ENCODE measurements around the gene S100A10. TPM values are rescaled to one million over a fixed set of nuclear protein-coding genes. Genes with fewer than 3 reads are reported as not detected.

The S100A10 gene
- total RNA-seq, 3 donors from 2014 or later (not counting 1 experiment from before 2014, with no cell fraction given), result 142 to 200 (median 183) TPM

- H3K4me3 ChIP-seq (ENCODE audit: low read length), result no peak overlapping the region
- no peaks in the 10 kb centered on the region for H3K36me3 Mint-ChIP-seq
- H3K4me3 Mint-ChIP-seq, result no peak overlapping the region
- no peak for DNase-seq
- no CpG with 5 or more reads among the region's 1 CpG for WGBS (ENCODE audit: insufficient coverage)
- H3K27me3 ChIP-seq (ENCODE audit: control insufficient read depth, insufficient read depth, low read length), result peaks cover 8% of the 10 kb centered on the region
- no peaks in the 10 kb centered on the region for H3K36me3 ChIP-seq (ENCODE audit: control insufficient read depth, insufficient read depth, low read length)
- intact Hi-C loops (cut with micrococcal nuclease), result no loop called here
- no peaks in the 10 kb centered on the region for H3K9me3 ChIP-seq (ENCODE audit: control insufficient read depth, insufficient read depth, low read length)
- H3K27me3 Mint-ChIP-seq (ENCODE audit: low read depth in 2 of 2), result peaks cover 8 to 16% of the 10 kb centered on the region in 2 donors
- H3K4me1 Mint-ChIP-seq, result peaks cover 0 to 5% of the 10 kb centered on the region in 2 donors
- H3K27ac ChIP-seq (ENCODE audit: low read length), result no peak overlapping the region
- no peaks in the 10 kb centered on the region for H3K9me3 Mint-ChIP-seq
- H3K27ac Mint-ChIP-seq, result no peak overlapping the region
- H3K4me1 ChIP-seq (ENCODE audit: control insufficient read depth, insufficient read depth, low read length), result no peaks in the 10 kb centered on the region
- no peak for TF ChIP-seq CTCF (IDR thresholded peaks at IDR 0.05)
- ATAC-seq, result no peak
These were observed 16.0 kb upstream of the S100A10 start for GRCh38 chr1:152009691-152010090.

- no peak overlapping the region for H3K27ac ChIP-seq (ENCODE audit: low read length)
- WGBS (ENCODE audit: insufficient coverage), result 15% methylated on average over 2 of the region's 2 CpGs
- H3K27me3 Mint-ChIP-seq (ENCODE audit: low read depth in 2 of 2), result peaks cover 10 to 24% of the 10 kb centered on the region in 2 donors
- DNase-seq (no peak), ATAC-seq (no peak)
- H3K4me1 Mint-ChIP-seq, result no peaks in the 10 kb centered on the region
- intact Hi-C loops (cut with micrococcal nuclease), result no loop called here
- no peaks in the 10 kb centered on the region for H3K36me3 ChIP-seq (ENCODE audit: control insufficient read depth, insufficient read depth, low read length)
- H3K4me3 ChIP-seq (ENCODE audit: low read length), result no peak overlapping the region
- no peak overlapping the region for H3K27ac Mint-ChIP-seq
- H3K9me3 ChIP-seq (ENCODE audit: control insufficient read depth, insufficient read depth, low read length), result no peaks in the 10 kb centered on the region
- no peak overlapping the region for H3K4me3 Mint-ChIP-seq
- H3K36me3 Mint-ChIP-seq, result no peaks in the 10 kb centered on the region
- no peaks in the 10 kb centered on the region for H3K4me1 ChIP-seq (ENCODE audit: control insufficient read depth, insufficient read depth, low read length)
- no peaks in the 10 kb centered on the region for H3K9me3 Mint-ChIP-seq
- H3K27me3 ChIP-seq (ENCODE audit: control insufficient read depth, insufficient read depth, low read length), result peaks cover 11% of the 10 kb centered on the region
- TF ChIP-seq CTCF (IDR thresholded peaks at IDR 0.05), result no peak
These were observed 13.4 kb upstream of the S100A10 start for GRCh38 chr1:152007047-152007446.

- Histone ChIP-seq H3K27ac (ENCODE audit: low read length) (no peak overlapping the region), H3K4me3 (ENCODE audit: low read length) (no peak overlapping the region), H3K4me1 (ENCODE audit: control insufficient read depth, insufficient read depth, low read length) (peaks cover 7% of the 10 kb centered on the region), H3K27me3 (ENCODE audit: control insufficient read depth, insufficient read depth, low read length) (peaks cover 11% of the 10 kb centered on the region), H3K9me3 (ENCODE audit: control insufficient read depth, insufficient read depth, low read length) (no peaks in the 10 kb centered on the region), H3K36me3 (ENCODE audit: control insufficient read depth, insufficient read depth, low read length) (no peaks in the 10 kb centered on the region)
- H3K4me1 Mint-ChIP-seq, result no peaks in the 10 kb centered on the region
- no peaks in the 10 kb centered on the region for H3K36me3 Mint-ChIP-seq
- TF ChIP-seq CTCF (IDR thresholded peaks at IDR 0.05), result no peak
- H3K27me3 Mint-ChIP-seq (ENCODE audit: low read depth in 2 of 2), result peaks cover 14 to 24% of the 10 kb centered on the region in 2 donors
- DNase-seq (no peak), ATAC-seq (no peak)
- WGBS (ENCODE audit: insufficient coverage), result 74% methylated on average over 4 of the region's 4 CpGs
- H3K4me3 Mint-ChIP-seq, result no peak overlapping the region
- H3K27ac Mint-ChIP-seq, result no peak overlapping the region
- H3K9me3 Mint-ChIP-seq, result no peaks in the 10 kb centered on the region
- intact Hi-C loops (cut with micrococcal nuclease), result no loop called here
These were observed 11.8 kb upstream of the S100A10 start for GRCh38 chr1:152005360-152005912.

- Mint-ChIP-seq H3K9me3 (no peaks in the 10 kb centered on the region), H3K27ac (no peak overlapping the region), H3K27me3 (ENCODE audit: low read depth in 2 of 2) (peaks cover 14 to 24% of the 10 kb centered on the region in 2 donors)
These were observed 10.3 kb upstream of the S100A10 start for GRCh38 chr1:152003846-152004442.

More at GRCh38 chr1:152003846-152004442, 10.3 kb upstream of the S100A10 start:
- no peaks in the 10 kb centered on the region for H3K36me3 Mint-ChIP-seq
- no peak for ATAC-seq
- Histone ChIP-seq H3K27me3 (ENCODE audit: control insufficient read depth, insufficient read depth, low read length) (peaks cover 9% of the 10 kb centered on the region), H3K4me1 (ENCODE audit: control insufficient read depth, insufficient read depth, low read length) (peaks cover 7% of the 10 kb centered on the region), H3K9me3 (ENCODE audit: control insufficient read depth, insufficient read depth, low read length) (no peaks in the 10 kb centered on the region), H3K27ac (ENCODE audit: low read length) (no peak overlapping the region), H3K36me3 (ENCODE audit: control insufficient read depth, insufficient read depth, low read length) (no peaks in the 10 kb centered on the region), H3K4me3 (ENCODE audit: low read length) (no peak overlapping the region)
- TF ChIP-seq CTCF (IDR thresholded peaks at IDR 0.05), result no peak
- 77% methylated on average over 4 of the region's 4 CpGs for WGBS (ENCODE audit: insufficient coverage)
- DNase-seq, result no peak
- H3K4me3 Mint-ChIP-seq, result no peak overlapping the region
- intact Hi-C loops (cut with micrococcal nuclease), result no loop called here
- H3K4me1 Mint-ChIP-seq, result no peaks in the 10 kb centered on the region

Measured in natural killer cell (primary cell).